ENCODE measurements around the gene PPFIA1. TPM values are rescaled to one million over a fixed set of nuclear protein-coding genes. Genes with fewer than 3 reads are reported as not detected.
A peak's percentile ranks its signal among the peaks of the same experiment; 100 is the strongest.
"Not testable (repeated sequence)": the region's sequence is repeated elsewhere in the genome, so short reads cannot be mapped to it uniquely, and the experiment has no call there.

PPFIA1 gene
- total RNA-seq, 2 experiments from 2014 or later = 29.5 to 30.9 TPM

GRCh38 chr11:70407814-70408213 lies 137.3 kb downstream of the PPFIA1 start:
- Mint-ChIP-seq H3K36me3 (peaks cover 20% of the 10 kb centered on the region), H3K4me3 (no peak overlapping the region), H3K4me1 (peaks cover 4% of the 10 kb centered on the region), H3K9me3 (no peaks in the 10 kb centered on the region), H3K27ac (no peak overlapping the region), H3K27me3 (peaks cover 14% of the 10 kb centered on the region)
- DNase-seq = no peak

- H3K9me3 Mint-ChIP-seq, H3K4me1 Mint-ChIP-seq, H3K27ac Mint-ChIP-seq, DNase-seq, H3K4me3 Mint-ChIP-seq: not testable (repeated sequence)
- peaks cover 20% of the 10 kb centered on the region for H3K36me3 Mint-ChIP-seq
- peaks cover 12% of the 10 kb centered on the region for H3K27me3 Mint-ChIP-seq
Measured at GRCh38 chr11:70408326-70408725, 137.8 kb downstream of the PPFIA1 start.

- Mint-ChIP-seq H3K4me3 (no peak overlapping the region), H3K27ac (no peak overlapping the region), H3K36me3 (peaks cover 23% of the 10 kb centered on the region), H3K9me3 (no peaks in the 10 kb centered on the region), H3K4me1 (no peaks in the 10 kb centered on the region), H3K27me3 (peaks cover 9% of the 10 kb centered on the region)
- DNase-seq = no peak
Measured at GRCh38 chr11:70409437-70409836, 138.9 kb downstream of the PPFIA1 start.

- H3K27ac Mint-ChIP-seq = no peak overlapping the region
Measured at GRCh38 chr11:70409871-70410270, 139.4 kb downstream of the PPFIA1 start.

GRCh38 chr11:70410276-70411205 lies 140.1 kb downstream of the PPFIA1 start:
- DNase-seq = no peak
- Mint-ChIP-seq H3K9me3 (no peaks in the 10 kb centered on the region), H3K27me3 (peaks cover 15% of the 10 kb centered on the region), H3K27ac (no peak overlapping the region), H3K4me3 (no peak overlapping the region), H3K4me1 (peaks cover 4% of the 10 kb centered on the region), H3K36me3 (peaks cover 32% of the 10 kb centered on the region)

More at GRCh38 chr11:70409871-70410270, 139.4 kb downstream of the PPFIA1 start:
- no peaks in the 10 kb centered on the region for H3K4me1 Mint-ChIP-seq
- no peak overlapping the region for H3K4me3 Mint-ChIP-seq
- H3K36me3 Mint-ChIP-seq = peaks cover 27% of the 10 kb centered on the region
- H3K9me3 Mint-ChIP-seq = no peaks in the 10 kb centered on the region
- no peak for DNase-seq
- H3K27me3 Mint-ChIP-seq = peaks cover 10% of the 10 kb centered on the region

- peaks cover 15% of the 10 kb centered on the region for H3K27me3 Mint-ChIP-seq
- peaks cover 41% of the 10 kb centered on the region for H3K36me3 Mint-ChIP-seq
- no peaks in the 10 kb centered on the region for H3K9me3 Mint-ChIP-seq
- H3K27ac Mint-ChIP-seq = no peak overlapping the region
- no peak overlapping the region for H3K4me3 Mint-ChIP-seq
- peaks cover 11% of the 10 kb centered on the region for H3K4me1 Mint-ChIP-seq
- no peak for DNase-seq
Measured at GRCh38 chr11:70411713-70412452, 141.4 kb downstream of the PPFIA1 start.

GRCh38 chr11:70413151-70413550 lies 142.7 kb downstream of the PPFIA1 start:
- H3K4me3 Mint-ChIP-seq = no peak overlapping the region
- no peaks in the 10 kb centered on the region for H3K9me3 Mint-ChIP-seq
- peaks cover 11% of the 10 kb centered on the region for H3K4me1 Mint-ChIP-seq
- DNase-seq = no peak
- no peak overlapping the region for H3K27ac Mint-ChIP-seq
- peaks cover 40% of the 10 kb centered on the region for H3K36me3 Mint-ChIP-seq
- peaks cover 15% of the 10 kb centered on the region for H3K27me3 Mint-ChIP-seq

GRCh38 chr11:70414341-70415100 lies 144.0 kb downstream of the PPFIA1 start:
- no peaks in the 10 kb centered on the region for H3K9me3 Mint-ChIP-seq
- peaks cover 12% of the 10 kb centered on the region for H3K27me3 Mint-ChIP-seq
- peaks cover 37% of the 10 kb centered on the region for H3K36me3 Mint-ChIP-seq
- DNase-seq = no peak
- H3K27ac Mint-ChIP-seq = no peak overlapping the region
- peaks cover 11% of the 10 kb centered on the region for H3K4me1 Mint-ChIP-seq
- H3K4me3 Mint-ChIP-seq = no peak overlapping the region

- peak overlapping the region; percentile 21 for H3K27ac Mint-ChIP-seq
- H3K4me1 Mint-ChIP-seq = peaks cover 11% of the 10 kb centered on the region
- peaks cover 37% of the 10 kb centered on the region for H3K36me3 Mint-ChIP-seq
- H3K9me3 Mint-ChIP-seq = no peaks in the 10 kb centered on the region
- no peak for DNase-seq
- peaks cover 10% of the 10 kb centered on the region for H3K27me3 Mint-ChIP-seq
- no peak overlapping the region for H3K4me3 Mint-ChIP-seq
Measured at GRCh38 chr11:70415191-70415590, 144.7 kb downstream of the PPFIA1 start.

GRCh38 chr11:70415642-70416395 lies 145.3 kb downstream of the PPFIA1 start:
- DNase-seq = no peak
- H3K9me3 Mint-ChIP-seq = no peaks in the 10 kb centered on the region
- H3K4me3 Mint-ChIP-seq = no peak overlapping the region
- peaks cover 11% of the 10 kb centered on the region for H3K4me1 Mint-ChIP-seq
- peaks cover 32% of the 10 kb centered on the region for H3K36me3 Mint-ChIP-seq
- peak overlapping the region; percentile 34 for H3K27ac Mint-ChIP-seq
- peaks cover 10% of the 10 kb centered on the region for H3K27me3 Mint-ChIP-seq

GRCh38 chr11:70416881-70417280 lies 146.4 kb downstream of the PPFIA1 start:
- no peaks in the 10 kb centered on the region for H3K9me3 Mint-ChIP-seq
- peaks cover 28% of the 10 kb centered on the region for H3K36me3 Mint-ChIP-seq
- H3K27ac Mint-ChIP-seq = no peak overlapping the region
- no peak overlapping the region for H3K4me3 Mint-ChIP-seq
- H3K27me3 Mint-ChIP-seq = peaks cover 10% of the 10 kb centered on the region
- peaks cover 11% of the 10 kb centered on the region for H3K4me1 Mint-ChIP-seq
- DNase-seq = no peak

- Mint-ChIP-seq H3K27ac (no peak overlapping the region), H3K4me3 (no peak overlapping the region), H3K9me3 (no peaks in the 10 kb centered on the region), H3K27me3 (peaks cover 13% of the 10 kb centered on the region), H3K36me3 (peaks cover 21% of the 10 kb centered on the region), H3K4me1 (peaks cover 11% of the 10 kb centered on the region)
- DNase-seq = no peak
Measured at GRCh38 chr11:70418130-70418529, 147.6 kb downstream of the PPFIA1 start.

GRCh38 chr11:70419307-70420007 lies 149.0 kb downstream of the PPFIA1 start:
- DNase-seq = no peak
- Mint-ChIP-seq H3K36me3 (peaks cover 22% of the 10 kb centered on the region), H3K9me3 (no peaks in the 10 kb centered on the region), H3K27ac (no peak overlapping the region), H3K4me1 (peaks cover 15% of the 10 kb centered on the region), H3K27me3 (peaks cover 17% of the 10 kb centered on the region), H3K4me3 (no peak overlapping the region)

- H3K9me3 Mint-ChIP-seq = no peaks in the 10 kb centered on the region
- H3K27me3 Mint-ChIP-seq = peaks cover 18% of the 10 kb centered on the region
- DNase-seq = no peak
- peaks cover 15% of the 10 kb centered on the region for H3K4me1 Mint-ChIP-seq
- H3K27ac Mint-ChIP-seq = no peak overlapping the region
- peaks cover 17% of the 10 kb centered on the region for H3K36me3 Mint-ChIP-seq
- H3K4me3 Mint-ChIP-seq = no peak overlapping the region
Measured at GRCh38 chr11:70420008-70420464, 149.5 kb downstream of the PPFIA1 start.
